IPS-NIHi7 (cell line): ENCODE results near the gene BAMBI.

Experiments used
- DNase-seq: peaks from one replicate; pipeline ENCODE4 v3.0.0; 2012; ENCODE audit warnings: mixed read lengths; ENCODE audit errors: extremely low spot score

The BAMBI gene

DNA sequence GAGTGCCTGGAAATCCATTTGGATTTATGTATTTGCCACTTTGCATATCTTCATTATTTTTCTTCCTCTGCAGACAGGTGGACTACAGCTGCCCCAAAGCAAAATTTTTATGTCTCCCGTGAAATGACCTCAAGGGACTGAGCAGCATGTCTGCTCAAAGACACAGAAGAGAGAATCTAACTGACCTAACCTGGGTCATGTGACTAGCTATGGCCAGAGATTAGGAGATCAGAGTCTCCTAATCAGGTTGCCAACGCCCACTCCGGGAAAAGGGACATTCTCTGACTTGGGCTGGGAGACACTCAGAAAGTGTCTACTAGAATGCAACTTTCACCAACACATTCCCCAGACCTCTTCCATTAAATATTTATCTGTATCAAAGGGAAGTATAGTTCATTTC, 2.5 kb upstream of the BAMBI start:
- DNase-seq: no peak

DNA sequence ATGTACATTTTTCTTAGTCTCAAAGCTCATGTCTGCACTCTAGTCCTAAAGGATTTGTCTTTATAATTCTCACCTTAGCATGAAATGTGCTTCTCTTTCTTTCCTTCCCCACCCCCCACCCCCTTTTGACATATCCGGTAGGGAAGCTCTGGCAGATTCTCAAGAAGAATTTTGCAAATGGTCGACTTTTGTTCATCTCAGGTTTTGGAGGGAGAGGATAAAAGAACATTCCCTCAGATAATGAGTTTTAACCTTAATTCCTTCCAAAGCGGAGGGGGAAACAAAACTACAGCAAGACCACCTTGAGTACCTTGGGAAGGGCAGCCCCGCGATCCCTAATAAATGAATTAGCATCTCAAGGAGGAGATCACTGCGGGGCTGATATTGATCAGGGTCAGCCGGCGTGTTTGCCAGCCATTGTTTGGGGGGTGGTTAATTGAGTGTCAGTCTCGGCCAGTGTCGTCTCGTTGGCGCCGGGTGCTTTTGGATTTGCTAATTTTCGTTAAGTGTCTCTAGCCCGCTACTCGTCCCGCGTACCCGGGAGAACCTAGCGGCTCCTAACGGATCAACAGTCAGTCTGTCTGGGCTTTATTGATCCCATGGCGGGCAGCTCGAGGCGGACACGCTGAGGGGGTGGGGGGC, 874 bp upstream of the BAMBI start:
- peak; percentile 39 for DNase-seq

DNA sequence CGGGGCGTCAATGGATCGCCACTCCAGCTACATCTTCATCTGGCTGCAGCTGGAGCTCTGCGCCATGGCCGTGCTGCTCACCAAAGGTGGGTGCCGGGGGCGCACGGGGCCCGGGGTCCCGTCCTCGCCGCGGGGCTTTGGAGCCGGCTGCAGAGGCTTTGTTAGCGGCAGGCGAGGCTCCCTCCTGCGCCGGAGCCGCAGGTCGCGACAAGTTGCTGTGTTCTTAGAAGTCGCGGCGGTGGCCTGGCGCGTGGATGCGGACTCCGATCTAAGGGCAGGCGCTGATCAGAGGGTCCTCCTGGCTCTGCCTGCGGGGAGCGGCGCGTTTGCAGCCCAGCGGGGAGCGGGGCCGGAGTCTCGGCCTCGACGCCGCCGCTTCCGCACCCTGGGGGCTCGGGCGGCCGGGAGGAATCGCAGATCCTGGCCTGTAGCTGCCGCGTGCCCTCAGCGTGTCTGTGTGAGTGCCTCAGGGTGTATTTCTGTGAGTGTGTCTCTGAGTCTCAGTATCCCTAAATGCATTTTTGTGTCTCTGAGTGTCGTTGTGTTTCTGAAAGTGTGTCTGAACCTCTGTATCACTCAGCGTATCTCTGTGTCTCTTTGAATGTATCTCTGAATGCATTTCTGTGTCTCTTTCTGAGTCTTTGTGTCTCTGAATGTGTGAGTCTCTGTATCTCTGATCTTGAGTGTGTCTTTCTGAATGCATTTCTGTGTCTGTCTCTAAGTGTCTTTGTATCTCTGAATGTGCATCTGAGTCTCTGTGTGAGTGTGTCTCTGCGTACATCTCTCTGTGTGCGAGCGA, 766 bp downstream of the BAMBI start:
- DNase-seq: no peak

DNA sequence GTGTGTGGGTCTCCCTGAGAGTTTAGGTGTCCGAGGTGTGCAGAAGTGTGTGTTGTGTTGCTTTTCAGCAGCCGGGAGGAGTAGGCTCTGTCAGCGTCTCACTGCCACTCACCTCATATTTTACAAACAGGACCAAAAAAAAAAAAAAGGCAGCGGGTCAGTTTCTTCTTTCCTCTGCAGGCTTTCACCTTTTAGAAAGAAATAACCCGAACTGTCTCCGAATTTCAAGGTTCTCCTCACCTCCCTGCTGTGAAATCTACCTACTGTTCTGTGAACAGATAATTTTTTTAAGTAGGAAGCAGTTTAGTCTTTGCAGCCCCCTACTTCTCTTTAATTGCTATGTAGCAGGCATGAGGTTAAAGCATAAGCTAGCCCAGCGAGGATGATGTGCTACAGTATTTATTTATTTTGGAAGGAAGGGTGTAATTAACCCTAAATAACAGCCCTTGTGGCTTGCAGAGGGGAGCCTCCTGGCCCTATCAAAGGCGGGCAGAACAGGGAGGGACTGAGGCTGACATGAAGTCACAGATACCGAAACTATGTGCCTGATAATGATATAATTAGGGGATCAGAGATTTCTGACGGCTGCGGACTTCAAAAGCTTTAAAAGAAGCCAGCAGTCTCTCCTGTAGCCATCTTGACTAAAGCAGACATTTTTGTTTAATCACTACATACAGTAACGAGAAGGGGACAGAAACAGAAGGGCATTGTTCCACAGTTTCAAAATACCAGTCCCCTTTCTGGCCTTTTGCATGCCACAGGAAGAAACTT, 1.6 kb downstream of the BAMBI start:
- no peak for DNase-seq

DNA sequence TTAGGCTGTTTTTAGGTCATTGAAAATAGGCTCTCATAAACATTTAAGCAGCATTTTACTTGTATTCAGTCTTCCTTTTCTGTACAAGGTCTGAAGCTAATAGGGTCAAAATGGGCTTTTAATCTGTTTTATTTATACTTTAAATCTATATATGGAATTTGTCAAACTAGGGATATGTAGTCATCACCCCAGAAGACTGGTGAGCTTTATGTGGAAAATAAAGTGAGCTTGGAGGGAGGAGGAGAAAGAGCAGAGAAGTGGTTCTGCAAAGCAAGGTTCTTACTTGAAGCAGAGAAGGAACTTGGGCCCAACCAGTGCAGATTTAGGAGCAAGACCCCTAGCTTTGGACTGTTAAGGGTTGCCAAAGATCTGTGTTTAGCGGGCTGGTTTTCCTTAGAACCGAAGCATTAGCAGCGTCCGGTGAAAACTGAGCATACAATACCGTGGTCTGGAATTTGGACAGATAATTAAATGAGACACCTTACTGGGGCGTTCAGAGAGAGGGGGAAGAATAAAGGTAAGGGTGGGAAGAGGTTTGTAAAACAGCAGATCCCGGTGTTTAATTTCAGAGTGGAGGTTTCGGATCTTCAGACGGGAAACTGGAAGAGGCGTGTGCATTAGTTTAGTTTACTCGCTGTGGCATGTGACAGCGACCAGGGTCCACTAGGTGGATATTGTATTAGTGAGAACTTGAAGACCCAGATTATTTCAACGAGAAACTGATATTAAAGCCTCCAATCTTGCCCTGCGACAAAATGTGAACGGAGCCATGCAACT, 2.4 kb downstream of the BAMBI start:
- no peak for DNase-seq

DNA sequence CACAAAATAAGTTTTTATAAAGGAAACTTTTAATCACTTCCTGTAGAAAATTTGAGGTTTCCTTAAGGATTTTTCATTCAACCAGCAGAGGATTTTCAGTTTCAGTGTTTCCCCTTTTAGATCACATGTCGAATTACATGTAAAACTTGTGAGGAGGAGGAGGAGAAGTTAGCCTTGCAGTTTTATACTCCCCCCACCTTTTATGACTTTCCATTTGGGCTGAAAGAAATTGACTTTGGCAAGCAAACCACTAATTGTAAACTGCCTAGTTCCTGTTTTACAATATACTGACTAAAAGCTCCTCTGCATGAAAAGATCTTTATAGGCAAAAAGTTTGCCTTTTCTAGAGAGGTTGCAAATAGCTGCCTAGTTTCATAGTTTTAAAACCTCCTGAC, 3.0 kb downstream of the BAMBI start:
- no peak for DNase-seq

DNA sequence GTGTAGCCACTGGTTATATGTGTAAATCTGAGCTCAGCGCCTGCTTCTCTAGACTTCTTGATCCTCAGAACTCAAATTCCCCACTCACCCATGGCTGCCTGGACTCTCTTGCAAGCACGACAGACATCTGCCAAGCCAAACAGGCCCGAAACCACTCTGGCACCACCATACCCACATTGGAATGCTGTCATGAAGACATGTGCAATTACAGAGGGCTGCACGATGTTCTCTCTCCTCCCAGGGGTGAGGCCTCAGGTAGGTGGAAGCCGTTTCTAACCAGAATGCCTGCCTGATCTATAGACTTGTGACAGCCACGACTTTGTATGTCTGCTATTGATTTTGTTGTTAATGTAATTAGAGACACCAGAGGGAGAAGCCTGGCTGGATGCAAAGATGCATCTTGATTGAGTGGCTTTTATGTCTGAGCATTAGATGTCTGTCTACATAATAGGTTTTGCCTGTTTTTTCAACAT, 4.0 kb downstream of the BAMBI start:
- DNase-seq: no peak

DNA sequence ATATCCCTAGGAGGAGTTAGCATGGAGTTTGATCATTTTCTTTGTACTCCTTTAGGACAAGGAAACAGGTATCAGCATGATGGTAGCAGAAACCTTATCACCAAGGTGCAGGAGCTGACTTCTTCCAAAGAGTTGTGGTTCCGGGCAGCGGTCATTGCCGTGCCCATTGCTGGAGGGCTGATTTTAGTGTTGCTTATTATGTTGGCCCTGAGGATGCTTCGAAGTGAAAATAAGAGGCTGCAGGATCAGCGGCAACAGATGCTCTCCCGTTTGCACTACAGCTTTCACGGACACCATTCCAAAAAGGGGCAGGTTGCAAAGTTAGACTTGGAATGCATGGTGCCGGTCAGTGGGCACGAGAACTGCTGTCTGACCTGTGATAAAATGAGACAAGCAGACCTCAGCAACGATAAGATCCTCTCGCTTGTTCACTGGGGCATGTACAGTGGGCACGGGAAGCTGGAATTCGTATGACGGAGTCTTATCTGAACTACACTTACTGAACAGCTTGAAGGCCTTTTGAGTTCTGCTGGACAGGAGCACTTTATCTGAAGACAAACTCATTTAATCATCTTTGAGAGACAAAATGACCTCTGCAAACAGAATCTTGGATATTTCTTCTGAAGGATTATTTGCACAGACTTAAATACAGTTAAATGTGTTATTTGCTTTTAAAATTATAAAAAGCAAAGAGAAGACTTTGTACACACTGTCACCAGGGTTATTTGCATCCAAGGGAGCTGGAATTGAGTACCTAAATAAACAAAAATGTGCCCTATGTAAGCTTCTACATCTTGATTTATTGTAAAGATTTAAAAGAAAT, 4.8 kb downstream of the BAMBI start:
- no peak for DNase-seq

DNA sequence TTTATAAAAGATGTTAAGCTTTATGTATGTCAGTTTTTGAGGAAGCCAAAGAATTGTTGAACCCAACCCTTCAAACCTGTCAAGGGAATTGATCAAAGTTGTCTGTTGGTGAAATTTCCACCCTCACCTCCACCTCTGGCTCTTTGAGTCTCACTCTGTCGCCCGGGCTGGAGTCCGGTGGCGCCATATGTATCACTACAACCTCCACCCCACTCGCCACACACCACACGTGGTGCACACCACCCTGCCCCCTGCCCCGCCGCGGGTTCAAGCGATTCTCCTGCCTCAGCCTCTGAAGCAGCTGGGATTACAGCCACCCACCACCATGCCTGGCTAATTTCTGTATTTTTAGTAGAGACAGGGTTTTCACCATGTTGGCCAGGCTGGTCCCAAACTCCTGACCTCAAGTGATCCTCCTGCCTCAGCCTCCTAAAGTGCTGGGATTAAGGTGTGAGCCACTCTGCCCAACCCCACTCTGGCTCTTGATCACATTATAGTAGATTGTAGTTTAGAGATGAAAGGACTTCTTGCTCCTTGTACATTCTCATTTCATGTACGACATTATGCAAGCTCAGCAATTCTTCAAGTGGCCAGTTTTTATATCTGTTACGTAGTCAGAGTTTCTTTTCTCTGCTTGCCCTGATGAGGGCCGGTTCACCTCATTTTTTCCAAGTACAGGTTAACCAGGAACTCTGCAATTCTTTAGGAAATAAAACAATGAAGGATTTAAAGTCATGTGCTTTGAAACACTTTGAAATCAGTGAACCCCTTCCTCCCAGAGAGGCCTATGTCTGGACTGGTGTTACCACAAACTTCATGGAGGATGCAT, 7.0 kb downstream of the BAMBI start:
- no peak for DNase-seq

DNA sequence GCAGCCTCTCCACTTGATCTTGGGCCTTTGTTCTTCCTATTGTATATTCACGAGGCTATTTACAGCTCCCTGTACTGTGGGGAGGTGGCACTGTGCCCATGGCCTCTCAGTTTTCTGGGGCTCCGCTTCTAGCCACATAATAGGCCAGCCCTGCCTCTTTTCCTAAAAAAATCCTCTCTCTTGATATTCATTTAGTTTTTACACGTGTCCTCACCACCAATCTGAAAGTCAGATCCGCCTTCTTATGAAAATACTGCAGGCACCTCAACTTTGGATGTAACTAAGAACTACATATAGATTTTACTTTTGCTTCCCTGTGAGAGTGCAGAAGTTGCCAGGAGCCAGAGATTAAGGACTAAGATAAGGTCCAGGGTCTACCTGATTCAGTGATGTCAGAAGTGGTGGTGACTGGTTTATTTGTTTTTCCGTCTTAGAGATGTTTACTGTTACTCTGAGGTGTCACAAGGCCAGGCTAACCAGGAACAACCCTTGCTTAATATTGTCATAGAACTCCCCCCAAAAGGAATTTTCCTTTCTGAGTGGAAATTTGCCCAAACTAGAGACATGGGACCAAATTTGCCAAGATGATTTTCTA, 7.8 kb downstream of the BAMBI start:
- no peak for DNase-seq

DNA sequence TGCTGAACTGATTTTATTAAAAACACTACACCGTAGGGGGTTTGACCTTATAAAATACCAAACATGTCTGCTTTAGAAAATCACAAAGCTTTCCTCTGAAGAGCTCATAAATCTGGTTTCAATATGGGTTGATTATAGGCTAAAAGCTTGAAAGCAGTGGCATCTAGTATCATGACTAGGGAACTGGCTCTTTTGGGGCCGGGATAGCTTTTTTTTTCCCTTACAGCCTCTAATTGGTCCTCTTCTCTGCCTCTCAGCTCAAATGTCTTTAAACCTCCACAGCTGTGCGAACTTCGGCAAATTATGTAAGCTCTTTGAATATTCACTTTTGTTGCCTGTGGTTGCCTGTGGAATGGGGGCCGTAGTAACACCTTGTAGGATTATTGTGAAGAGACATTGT, 8.4 kb downstream of the BAMBI start:
- DNase-seq: no peak

DNA sequence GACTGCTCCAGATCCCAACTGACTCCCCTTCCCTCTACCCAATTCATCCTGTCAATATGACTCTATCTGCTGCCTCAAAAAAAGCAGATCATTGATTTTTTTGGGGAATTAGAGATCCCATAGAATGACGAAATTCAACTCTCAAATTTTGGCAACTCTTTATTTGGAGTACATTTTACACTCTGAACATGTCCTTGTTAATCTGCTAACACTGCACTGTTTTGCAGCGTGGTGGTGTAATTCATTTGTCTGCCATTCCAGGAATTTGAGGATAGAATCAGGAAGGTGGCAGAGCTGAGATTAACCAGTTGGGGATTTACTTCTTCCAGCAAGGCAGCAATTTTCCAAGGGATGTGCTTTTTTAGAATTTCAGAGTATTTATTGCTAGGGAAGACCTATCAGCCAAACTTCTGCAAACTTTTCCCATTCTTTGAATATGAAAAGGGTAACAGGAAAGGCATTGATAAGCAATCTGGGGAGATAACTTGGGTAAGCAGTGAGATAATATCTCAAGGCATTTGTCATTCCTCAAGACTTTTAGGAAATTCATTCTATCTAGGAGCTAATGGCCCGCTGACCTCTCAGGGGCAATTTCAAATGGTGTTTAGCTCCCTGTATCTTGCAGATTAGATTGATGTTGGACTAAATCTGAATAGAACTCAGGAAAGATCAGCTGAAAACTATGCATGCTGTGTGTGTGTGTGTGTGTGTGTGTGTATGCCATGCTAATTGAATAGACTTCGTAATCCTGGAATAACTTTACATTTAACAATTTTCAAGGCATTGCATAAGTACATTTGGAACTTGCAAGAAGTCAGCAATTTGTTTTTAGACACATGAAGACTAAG, 9.7 kb downstream of the BAMBI start:
- DNase-seq: no peak

DNA sequence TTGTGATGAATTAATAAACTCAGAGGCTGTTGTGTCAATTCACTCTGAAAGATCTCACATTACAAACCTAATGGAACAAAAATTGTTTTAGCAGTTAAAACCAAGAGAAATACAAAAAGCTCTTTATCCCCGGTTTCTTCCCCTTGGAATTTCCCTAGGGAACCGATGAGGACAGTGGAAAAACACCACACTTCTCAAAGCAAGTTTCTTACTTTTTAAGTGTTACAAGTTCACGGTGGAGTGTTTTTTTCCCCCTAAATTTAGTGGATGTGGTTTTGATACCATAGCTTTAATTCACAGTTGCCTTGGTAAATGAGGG, 10.3 kb downstream of the BAMBI start:
- no peak for DNase-seq

DNA sequence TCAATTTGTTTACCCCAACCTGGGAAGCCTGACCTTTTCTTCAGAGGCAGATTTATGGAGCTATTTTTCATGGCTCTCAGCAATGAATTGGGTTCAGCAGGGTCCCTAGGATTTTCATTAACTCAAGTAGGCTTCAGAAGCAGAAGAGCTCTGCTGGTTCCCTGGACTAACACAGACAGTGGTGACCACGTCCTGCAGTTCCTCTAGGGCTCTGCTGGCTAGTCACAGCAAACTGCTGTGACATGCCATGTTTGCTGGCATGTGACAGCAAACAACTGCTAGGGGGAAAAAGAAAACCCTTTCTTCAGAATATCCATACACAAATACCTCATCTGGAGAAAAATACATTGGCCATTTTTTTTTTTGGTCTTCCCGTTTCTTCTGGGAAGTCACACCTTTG, 13.2 kb downstream of the BAMBI start:
- no peak for DNase-seq

DNA sequence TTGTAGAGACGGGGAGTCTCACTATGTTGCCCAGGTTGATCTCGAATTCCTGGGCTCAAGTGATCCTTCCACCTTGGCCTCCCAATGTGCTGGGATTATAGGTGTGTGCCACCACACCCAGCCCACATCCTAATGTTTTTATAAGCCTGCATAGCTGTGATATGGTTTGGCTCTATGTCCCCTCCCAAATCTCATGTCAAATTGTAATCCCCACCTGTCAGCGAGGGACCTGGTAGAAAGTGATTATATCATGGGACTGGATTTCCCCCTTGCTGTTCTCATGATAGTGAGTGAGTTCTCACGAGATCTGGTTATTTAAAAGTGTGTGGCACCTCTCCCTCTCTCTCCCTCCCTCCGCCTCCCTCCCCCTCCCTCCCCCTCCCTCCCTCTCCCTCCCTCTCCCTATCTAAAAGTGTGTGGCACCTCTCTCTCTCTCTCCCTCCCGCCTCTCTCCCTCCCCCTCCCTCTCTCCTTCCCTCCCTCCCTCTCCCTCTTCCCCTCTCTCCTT, 13.9 kb downstream of the BAMBI start:
- DNase-seq: no peak

DNA sequence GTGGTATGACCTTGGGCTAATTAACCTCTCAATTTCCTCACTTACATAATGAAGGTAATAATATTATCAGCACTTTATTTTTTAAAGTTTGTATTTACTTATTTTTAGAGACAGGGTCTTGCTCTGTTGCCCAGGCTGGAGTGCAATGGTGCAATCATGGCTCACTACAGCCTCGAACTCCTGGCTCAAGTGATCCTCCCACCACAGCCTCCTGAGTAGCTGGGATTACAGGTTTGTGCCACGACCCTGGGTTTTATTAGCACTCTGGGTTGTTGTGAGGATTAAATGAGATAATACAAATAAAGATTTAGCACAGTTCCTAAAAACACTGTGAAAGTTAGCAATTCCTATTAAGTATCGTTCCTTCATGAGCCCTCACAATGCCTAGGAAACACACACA, 14.7 kb downstream of the BAMBI start:
- DNase-seq: no peak

DNA sequence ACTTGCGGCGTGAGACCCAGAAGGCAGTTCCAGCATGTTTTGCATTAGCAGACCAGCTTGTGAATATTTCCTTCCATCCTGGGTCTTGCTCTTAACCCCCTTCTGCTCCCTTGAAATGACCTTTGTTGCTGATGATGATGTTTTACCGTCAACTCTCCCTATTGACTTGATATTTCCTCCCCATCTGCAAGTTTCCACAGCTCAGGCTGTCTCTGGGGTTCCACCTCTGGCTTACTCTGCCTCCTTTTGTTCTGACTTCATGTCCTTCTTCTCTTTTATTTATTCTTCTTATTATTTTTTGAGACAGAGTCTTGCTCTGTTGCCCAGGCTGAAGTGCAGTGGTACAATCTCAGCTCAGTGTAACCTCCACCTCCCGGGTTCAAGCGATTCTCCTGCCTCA, 17.2 kb downstream of the BAMBI start:
- no peak for DNase-seq

DNA sequence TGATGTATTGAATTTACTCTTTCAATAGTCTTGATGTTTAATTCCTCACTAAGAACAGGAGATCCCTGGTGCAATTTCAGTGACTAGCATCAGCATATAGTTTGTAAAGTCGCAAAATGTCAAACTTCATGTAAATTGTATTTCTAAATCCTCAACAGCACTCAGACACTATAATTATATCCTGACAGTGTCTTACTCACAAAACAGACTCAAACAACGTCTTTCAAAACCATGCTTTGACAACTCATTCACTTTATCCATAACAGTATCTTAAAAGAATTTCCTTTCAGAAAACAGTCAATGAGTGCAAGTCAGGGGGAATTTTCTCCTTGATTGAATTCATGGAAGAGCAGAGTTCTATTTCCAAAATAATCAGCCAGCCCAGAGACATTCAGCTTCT, 20.8 kb downstream of the BAMBI start:
- no peak for DNase-seq
